PFSK-1 (cell line): ENCODE data around the gene BEGAIN.

Experiments used
- FOXP2 ChIP-seq: optimal IDR thresholded peaks from 2 replicates; pipeline ENCODE3; 2011; ENCODE audit warnings: borderline replicate concordance, control low read depth, inconsistent platforms; ENCODE audit not compliant: insufficient read depth; ENCODE audit errors: extremely low read length, extremely low read depth
- POLR2AphosphoS5 ChIP-seq: IDR thresholded peaks from 2 replicates; pipeline ENCODE4 v1.6.1; 2012; ENCODE audit warnings: low read depth, mild to moderate bottlenecking, control low read depth, low read length, moderate library complexity
- REST ChIP-seq, 2 experiments: IDR thresholded peaks; 2 replicates each; pipeline versions ENCODE4 v1.6.1 to v1.8.0; 2011 to 2012; ENCODE audit warnings: low read depth in 2 of 2, low read length in 2 of 2, control low read depth in 1 of 2, inconsistent platforms in 1 of 2, mild to moderate bottlenecking in 1 of 2, moderate library complexity in 1 of 2; ENCODE audit not compliant: insufficient read depth in 1 of 2
- SIN3A ChIP-seq: IDR thresholded peaks from 2 replicates; pipeline ENCODE4 v1.6.1; 2012; ENCODE audit warnings: mild to moderate bottlenecking, low read length, moderate library complexity, borderline replicate concordance; ENCODE audit not compliant: insufficient read depth
- TAF1 ChIP-seq: IDR thresholded peaks from 2 replicates; pipeline ENCODE4 v1.6.1; 2012; ENCODE audit warnings: low read length, control low read depth, borderline replicate concordance; ENCODE audit not compliant: insufficient read depth

DNA sequence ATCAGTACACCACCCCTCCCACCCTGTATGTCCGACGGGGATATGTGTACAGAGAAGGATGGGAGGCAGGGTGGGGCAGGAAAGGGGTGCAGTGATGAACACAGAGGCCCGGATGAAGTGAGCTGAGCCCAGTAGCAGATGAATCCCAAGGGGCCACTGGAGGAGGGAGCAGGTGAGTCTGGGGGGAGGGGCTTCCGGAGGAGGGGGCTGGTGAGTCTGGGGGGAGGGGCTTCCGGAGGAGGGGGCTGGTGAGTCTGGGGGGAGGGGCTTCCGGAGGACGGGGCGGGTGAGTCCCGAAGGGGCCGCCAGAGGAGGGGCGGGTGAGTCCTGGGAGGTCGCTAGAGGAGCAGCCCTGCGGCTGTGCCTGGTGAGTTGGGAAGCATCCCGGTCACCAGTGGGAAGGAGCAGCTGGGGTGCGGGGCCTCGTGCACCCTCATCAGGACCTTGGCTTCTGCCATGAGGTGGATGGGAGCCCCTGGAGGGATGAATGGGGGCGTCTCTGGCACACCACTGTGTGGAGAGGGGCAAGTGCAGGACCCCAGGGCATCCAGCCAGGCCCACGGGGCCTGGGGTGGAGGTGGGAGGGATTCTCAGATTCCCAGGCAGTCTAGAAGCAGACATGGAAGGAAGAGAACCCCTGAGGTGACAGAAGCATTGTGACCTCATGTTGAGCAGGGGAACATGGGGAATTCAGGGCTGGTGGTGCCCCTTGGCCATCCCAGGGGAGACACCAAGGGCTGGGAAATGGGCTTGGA is 14.0 kb downstream of the BEGAIN start:
- no peak for TF ChIP-seq TAF1
- TF ChIP-seq REST (IDR thresholded peaks at IDR 0.05; ENCODE audit: insufficient read depth in 1 of 2, low read depth in 2 of 2, low read length in 2 of 2) = no peak
- TF ChIP-seq POLR2AphosphoS5 = no peak
- no peak for TF ChIP-seq SIN3A
- no peak for TF ChIP-seq FOXP2
